Measurements from ENCODE around the gene SLC9A5. TPM values are rescaled to one million over a fixed set of nuclear protein-coding genes. Genes with fewer than 3 reads are reported as not detected.

Gene SLC9A5
- total and polyA plus RNA-seq, 2 donors (not counting 3 experiments of a cell fraction or from before 2014, with no cell fraction given) = 2.7 to 2.8 TPM

DNA sequence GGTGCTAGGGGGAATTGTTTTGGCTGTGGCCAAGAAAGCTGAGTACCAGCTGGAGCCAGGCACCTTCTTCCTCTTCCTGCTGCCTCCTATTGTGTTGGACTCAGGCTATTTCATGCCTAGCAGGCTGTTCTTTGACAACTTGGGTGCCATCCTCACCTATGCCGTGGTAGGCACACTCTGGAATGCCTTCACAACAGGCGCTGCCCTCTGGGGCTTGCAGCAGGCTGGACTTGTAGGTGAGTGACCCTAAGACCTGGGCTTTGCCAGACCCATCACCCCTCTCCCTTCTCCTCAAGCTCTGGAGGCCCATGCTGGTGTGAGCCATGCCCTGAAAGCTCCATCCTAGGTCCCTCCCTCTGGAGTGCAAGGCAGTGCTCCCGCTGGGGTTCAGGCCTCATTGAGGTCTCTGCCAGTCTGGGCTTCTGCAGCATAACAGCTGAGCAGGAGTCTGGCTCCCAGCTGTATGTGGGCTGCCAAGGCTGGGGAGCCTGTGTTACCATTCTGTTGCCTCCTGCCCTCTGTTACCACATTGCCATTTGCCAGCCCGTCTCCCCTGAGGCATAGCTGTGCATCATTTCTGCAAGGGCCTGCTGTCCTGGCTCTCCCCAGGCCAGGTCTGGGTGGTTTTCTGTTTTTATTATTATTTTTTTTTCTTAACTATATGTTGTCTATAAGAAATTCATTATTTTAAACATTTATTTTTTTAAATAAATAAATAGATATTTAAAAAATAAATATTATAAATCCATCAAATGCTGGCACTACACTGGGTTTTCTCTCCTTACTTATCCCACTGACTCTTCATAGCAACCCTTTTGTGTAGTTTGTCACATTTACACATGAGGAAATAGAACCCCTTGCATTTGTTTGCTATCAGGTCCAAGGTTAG lies 4.1 kb downstream of the SLC9A5 start:
- ChIA-PET CTCF (interaction anchor here (0.9 to 1.1 kb wide), 3 partner anchors 55 to 175 kb away, joined by 3 to 4 read pairs (median 3); no protein-coding TSS in a partner anchor), POLR2A (no interaction called here)
- Histone ChIP-seq H2AFZ (ENCODE audit: low read depth, low read length) (no peak overlapping the region), H3K27ac (ENCODE audit: insufficient read depth, low read depth, low read length) (no peak overlapping the region), H3K9ac (replicated peaks; ENCODE audit: extremely low read depth, insufficient read depth, low read length) (no peak overlapping the region), H3K27me3 (ENCODE audit: control insufficient read depth in 2 of 2, insufficient read depth in 2 of 2, low read length in 2 of 2) (peaks cover 0 to 3% of the 10 kb centered on the region in 2 experiments), H3K9me3 (replicated peaks; ENCODE audit: control insufficient read depth, insufficient read depth, low read length) (no peaks in the 10 kb centered on the region), H3K79me2 (ENCODE audit: control insufficient read depth, insufficient read depth, low read length) (no peaks in the 10 kb centered on the region), H3K4me3 (replicated peaks in 1 of 3; ENCODE audit: insufficient read depth in 1 of 3, low read depth in 1 of 3, low read length in 3 of 3) (no peak overlapping the region), H3K9me1 (replicated peaks; ENCODE audit: control insufficient read depth, extremely low read depth, insufficient read depth, low read length) (no peaks in the 10 kb centered on the region), H3K4me1 (ENCODE audit: control insufficient read depth, extremely low read depth, insufficient read depth, low read length) (peaks cover 10% of the 10 kb centered on the region), H3K4me2 (ENCODE audit: insufficient read depth, low read length) (no peak overlapping the region), H3K36me3 (ENCODE audit: control insufficient read depth in 2 of 2, extremely low read depth in 1 of 2, insufficient read depth in 2 of 2, low read length in 2 of 2) (no peaks in the 10 kb centered on the region), H4K20me1 (replicated peaks; ENCODE audit: control insufficient read depth, extremely low read depth, insufficient read depth, low read length) (no peaks in the 10 kb centered on the region)
- FAIRE-seq = no peak
- dilution Hi-C loops (cut with MboI; ENCODE audit: extremely low pct_ligation_motif_present, low sequenced_read_pairs) = no loop called here
- no peak for DNase-seq (ENCODE audit: low read depth, low spot score)
- intact Hi-C loops (cut with micrococcal nuclease) = no loop called here
- no TSS peak for BruUV-seq (replicated peaks)
- no peak for TF ChIP-seq EZH2 (IDR thresholded peaks at IDR 0.05; ENCODE audit: borderline replicate concordance, low read depth, low read length, severe bottlenecking)
- TF ChIP-seq, protein P1, sequence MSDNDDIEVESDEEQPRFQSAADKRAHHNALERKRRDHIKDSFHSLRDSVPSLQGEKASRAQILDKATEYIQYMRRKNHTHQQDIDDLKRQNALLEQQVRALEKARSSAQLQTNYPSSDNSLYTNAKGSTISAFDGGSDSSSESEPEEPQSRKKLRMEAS (IDR thresholded peaks at IDR 0.05; ENCODE audit: insufficient read depth, insufficient read length) = no peak
- TF ChIP-seq POLR2AphosphoS5 (IDR thresholded peaks at IDR 0.05; ENCODE audit: insufficient read depth, low read depth, low read length) = no peak
- TF ChIP-seq MYC (IDR thresholded peaks at IDR 0.05; ENCODE audit: low read depth, low read length) = no peak
- TF ChIP-seq FOS (IDR thresholded peaks at IDR 0.05; ENCODE audit: borderline replicate concordance, insufficient read depth, low read length) = no peak
- no peak for TF ChIP-seq GATA2 (IDR thresholded peaks at IDR 0.05; ENCODE audit: insufficient read depth, insufficient read length, low read depth, low read length)

Measured in endothelial cell of umbilical vein (primary cell).